8988T (cell line): ENCODE data around the gene PGA5.
"Not testable (repeated sequence)": the region's sequence is repeated elsewhere in the genome, so short reads cannot be mapped to it uniquely, and the experiment has no call there.

Experiments
- DNase-seq: peaks from one replicate; pipeline ENCODE4 v3.0.0; 2011

PGA5 gene

GRCh38 chr11:61240875-61241274 lies at the start of gene PGA5:
TSS of gene PGA5 (plus strand) at chr11:61241175. CDS start at chr11:61241227, 52 bp downstream.
- not testable (repeated sequence) for DNase-seq

GRCh38 chr11:61193596-61193995 lies 47.4 kb upstream of the PGA5 start:
- no peak for DNase-seq

GRCh38 chr11:61194169-61194671 lies 46.8 kb upstream of the PGA5 start:
- DNase-seq = no peak

- no peak for DNase-seq
Measured at GRCh38 chr11:61194981-61195695, 45.8 kb upstream of the PGA5 start.

GRCh38 chr11:61195719-61196118 lies 45.3 kb upstream of the PGA5 start:
- no peak for DNase-seq

GRCh38 chr11:61198361-61198760 lies 42.6 kb upstream of the PGA5 start:
- no peak for DNase-seq

- no peak for DNase-seq
Measured at GRCh38 chr11:61198948-61199523, 41.9 kb upstream of the PGA5 start.

GRCh38 chr11:61201476-61201875 lies 39.5 kb upstream of the PGA5 start:
- no peak for DNase-seq

GRCh38 chr11:61202950-61203746 lies 37.8 kb upstream of the PGA5 start, which contains the start of gene PGA3:
TSS of gene PGA3 (plus strand) at chr11:61203515. CDS start at chr11:61203565, 50 bp downstream.
- not testable (repeated sequence) for DNase-seq

GRCh38 chr11:61203873-61204272 lies 37.1 kb upstream of the PGA5 start:
- not testable (repeated sequence) for DNase-seq

- not testable (repeated sequence) for DNase-seq
Measured at GRCh38 chr11:61204502-61205059, 36.4 kb upstream of the PGA5 start.

GRCh38 chr11:61207636-61208310 lies 33.2 kb upstream of the PGA5 start:
- not testable (repeated sequence) for DNase-seq

- not testable (repeated sequence) for DNase-seq
Measured at GRCh38 chr11:61210629-61211028, 30.3 kb upstream of the PGA5 start.

- not testable (repeated sequence) for DNase-seq
Measured at GRCh38 chr11:61211327-61211952, 29.5 kb upstream of the PGA5 start.

GRCh38 chr11:61212202-61212601 lies 28.8 kb upstream of the PGA5 start:
- not testable (repeated sequence) for DNase-seq

GRCh38 chr11:61213711-61214324 lies 27.2 kb upstream of the PGA5 start:
- not testable (repeated sequence) for DNase-seq

- not testable (repeated sequence) for DNase-seq
Measured at GRCh38 chr11:61218306-61218705, 22.7 kb upstream of the PGA5 start.

GRCh38 chr11:61219016-61219415 lies 22.0 kb upstream of the PGA5 start:
- DNase-seq = not testable (repeated sequence)

GRCh38 chr11:61222047-61222446 lies 18.9 kb upstream of the PGA5 start, which contains the start of gene PGA4:
TSS of gene PGA4 (plus strand) at chr11:61222347. CDS start at chr11:61222401, 54 bp downstream.
- DNase-seq = not testable (repeated sequence)

GRCh38 chr11:61222692-61223091 lies 18.3 kb upstream of the PGA5 start:
- not testable (repeated sequence) for DNase-seq

GRCh38 chr11:61226457-61227137 lies 14.4 kb upstream of the PGA5 start:
- DNase-seq = not testable (repeated sequence)
